Erythroblast (primary cell): ENCODE data around the gene CCZ1B.

ENCODE experiments used
- GATA1 ChIP-seq: IDR thresholded peaks from 2 replicates; pipeline ENCODE4 v1.6.1; 2011; ENCODE audit warnings: low read depth, mild to moderate bottlenecking, control low read depth, low read length, moderate library complexity
- POLR2A ChIP-seq: IDR thresholded peaks from 2 replicates; pipeline ENCODE4 v1.6.1; 2011; ENCODE audit warnings: mild to moderate bottlenecking, low read length

DNA sequence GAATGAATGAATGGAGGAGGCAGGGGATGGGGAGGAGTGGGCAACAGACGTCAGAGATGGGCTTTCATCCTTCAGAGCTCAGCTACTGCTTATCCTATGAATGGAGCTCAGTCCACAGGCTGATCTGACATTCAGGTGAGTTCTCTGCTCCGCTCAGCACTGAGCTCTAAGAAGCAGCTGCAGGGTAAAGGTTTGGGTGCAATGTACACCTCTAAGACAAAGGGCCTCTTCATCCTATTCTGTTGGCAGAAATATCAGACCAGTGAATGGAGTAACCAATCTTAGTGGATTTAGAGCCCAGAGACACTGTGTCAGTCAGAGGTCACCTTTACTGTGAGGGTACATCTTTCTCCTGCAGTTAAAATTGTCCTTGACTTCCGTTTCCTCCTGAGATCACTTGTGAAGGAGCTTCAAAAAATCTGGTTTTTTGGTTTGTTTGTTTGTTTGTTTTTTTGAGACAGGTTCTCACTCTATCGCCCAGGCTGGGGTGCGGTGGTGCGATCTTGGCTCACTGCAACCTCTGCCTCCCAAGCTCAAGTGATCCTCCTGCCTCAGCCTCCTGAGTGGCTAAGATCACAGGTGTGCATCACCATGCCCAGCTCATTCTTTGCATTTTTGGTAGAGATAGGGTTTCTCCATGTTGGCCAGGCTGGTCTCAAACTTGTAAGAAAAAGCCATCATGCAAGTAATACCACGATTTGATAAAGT lies 5.1 kb upstream of the CCZ1B start:
- TF ChIP-seq POLR2A = no peak
- no peak for TF ChIP-seq GATA1
